ENCODE measurements around the gene SEC31A.
"Not testable (repeated sequence)": the region's sequence is repeated elsewhere in the genome, so short reads cannot be mapped to it uniquely, and the experiment has no call there.

The SEC31A gene

DNA sequence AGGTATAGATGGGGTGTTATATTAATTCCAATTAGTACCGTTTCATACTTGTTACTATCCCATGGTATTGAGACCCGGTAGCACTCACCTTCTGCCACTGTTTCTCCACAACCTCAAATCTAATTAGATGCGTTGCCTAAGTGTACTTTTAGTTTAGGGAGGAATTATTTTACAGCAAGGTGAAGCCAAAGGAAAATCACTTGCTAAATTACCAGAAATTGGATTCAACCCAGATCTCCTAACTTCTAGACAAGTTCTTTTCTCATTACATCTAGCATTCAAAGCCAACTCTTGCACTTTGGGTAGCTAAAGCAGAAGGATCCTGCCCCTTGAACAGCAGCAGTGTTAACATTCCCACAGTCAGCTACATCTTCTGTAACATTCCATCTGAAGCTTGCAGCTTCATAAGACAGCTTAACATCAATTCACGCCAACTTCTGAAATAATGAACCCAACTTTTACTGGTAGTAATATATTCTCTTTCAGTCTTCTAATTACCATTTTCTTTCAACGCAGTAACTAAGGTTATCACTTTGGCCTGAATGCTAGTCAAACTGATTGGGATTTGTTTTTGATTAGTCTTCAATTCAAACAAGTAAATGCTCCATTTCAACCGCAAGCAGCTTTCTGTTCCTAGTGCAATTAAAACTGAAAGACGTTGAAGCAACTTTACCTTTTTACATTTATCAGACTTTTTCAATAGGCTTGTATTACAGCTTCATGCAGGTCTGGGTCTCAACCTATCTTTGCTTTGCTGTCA is 934 bp upstream of the SEC31A start:
- no peak for DNase-seq

DNA sequence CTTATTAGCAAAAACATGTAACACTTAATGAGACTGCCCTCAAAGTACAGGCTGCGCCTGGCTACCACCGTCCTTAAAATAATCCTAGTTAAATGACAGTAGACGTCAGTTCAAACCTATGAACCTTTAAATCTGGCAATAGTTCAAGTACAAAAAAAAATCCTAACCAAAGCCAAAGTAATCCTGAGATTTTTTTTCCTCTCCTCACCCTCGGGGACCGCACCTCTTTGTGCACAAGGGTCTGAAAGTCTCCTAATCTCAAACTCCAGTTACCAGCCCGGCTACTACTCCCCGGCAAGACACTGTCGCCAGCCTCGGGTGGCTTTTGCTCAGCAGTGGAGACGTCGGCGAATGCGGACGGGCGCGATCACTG is 439 bp downstream of the SEC31A start:
- DNase-seq: no peak

DNA sequence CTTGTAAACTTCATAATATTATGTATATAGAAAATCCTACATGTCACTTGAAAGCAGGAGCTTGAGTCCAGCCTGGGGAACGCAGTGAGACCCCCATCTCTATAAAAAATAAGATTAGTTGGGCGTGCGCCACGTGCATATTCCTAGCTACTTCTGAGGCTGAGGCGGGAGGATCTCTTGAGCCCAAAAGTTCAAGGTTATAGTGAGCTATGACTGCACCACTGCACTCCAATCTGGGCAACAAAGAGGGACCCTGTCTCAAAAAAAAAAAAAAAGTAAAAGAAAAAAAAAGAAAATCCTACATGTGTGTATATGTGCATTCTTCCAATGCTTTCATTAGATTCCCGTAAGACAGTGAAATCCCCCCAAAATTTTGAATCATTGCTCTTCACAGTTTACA is 1.7 kb downstream of the SEC31A start:
- no peak for DNase-seq

DNA sequence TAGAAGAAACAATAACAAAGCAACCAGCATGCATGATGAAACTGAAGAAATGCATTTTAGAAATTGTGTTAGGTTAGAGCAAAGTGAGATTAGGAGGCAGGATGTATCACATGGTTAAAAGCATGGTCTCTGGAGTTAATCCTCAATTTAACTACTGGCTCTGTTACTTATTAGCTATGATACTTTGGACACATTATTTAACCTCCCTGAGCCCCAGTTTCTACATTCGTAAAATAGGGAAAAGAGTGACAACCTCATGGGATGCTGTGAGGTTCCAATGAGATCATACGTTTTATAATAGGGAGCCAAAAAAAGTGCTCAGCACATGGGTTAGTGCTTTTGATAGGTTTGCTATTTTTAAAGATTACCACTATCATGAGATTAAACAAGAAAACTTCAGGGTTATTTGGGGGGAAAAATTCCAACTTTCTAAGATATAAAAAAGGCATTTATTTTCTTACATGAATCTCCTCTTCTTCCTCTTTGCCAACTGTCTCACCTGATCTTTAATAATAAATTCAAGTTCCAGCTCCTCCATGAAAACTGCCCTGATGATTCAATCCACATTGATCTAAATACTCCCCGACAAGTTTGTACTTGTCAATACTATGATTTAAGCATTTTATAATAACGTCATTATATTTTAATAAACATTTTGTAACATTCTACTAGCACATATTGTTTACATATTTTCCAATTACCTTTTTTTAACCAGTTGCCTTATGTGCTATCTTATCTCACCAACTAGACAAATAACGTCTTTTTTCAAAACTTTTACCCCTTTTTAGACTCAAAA is 4.6 kb downstream of the SEC31A start:
- DNase-seq: no peak

DNA sequence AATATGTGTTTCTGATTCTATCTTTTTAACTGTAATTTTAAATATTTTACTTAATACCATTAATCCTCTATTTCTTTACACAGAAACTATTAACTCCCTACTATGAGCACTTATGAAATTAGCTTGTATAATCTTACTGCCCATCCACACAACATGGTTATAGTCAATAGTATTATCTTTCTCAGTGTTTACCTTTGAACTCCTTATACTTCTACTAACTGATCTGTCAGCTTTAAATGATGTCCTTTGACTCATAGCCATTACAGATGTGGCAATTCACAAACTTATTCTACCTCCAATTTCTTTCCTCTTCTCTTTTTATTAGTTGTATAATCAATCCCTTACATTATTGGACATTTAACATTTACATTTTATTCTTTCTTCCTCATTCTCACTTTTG is 5.5 kb downstream of the SEC31A start:
- no peak for DNase-seq

DNA sequence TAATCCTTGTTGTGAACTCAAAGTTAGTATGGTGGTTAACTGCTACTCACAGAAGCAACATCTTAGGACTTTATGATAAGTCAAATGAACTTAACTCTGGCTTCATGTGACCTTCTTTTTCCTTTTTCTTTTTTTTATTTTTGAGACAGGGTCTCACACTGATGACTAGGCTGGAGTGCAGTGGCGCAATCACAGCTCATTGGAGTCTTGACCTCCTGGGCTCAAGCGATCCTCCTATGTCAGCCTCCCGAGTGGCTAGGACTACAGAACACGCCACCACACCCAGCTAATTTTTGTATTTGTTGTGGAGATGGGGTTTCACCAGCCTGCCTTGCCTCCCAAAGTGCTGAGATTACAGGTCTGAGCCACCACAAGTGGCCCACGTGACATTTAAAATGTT is 22.4 kb downstream of the SEC31A start:
- DNase-seq: no peak

DNA sequence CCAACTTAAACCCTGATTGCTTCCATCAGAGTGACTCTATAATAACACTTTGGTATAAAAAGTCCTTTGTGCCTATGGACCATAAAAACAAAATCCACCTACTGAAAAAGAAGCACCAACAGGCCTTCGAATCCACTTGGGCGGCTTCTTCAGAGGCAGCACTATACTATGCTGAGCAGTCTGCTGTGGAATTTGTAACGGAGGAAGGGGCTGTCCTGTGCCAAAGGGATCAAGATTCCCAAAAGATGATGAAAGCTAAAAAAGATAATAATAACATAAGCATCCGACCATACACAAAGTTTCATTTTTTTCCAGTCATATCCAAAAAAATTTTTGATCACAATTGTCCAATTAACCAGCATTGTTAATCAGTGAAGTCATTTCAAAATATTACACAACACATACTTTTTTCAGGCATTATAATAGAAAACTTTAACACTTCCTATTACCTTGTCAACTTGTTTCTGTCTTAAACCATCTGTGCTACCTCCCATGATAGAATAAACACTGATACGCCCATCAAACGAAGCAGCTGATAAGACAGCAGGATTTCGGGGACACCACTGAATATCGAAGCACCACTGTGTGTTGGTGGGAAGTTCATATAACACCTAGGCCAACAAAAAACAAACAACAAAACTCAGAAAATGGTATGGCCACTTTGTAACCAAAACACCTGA is 24.1 kb downstream of the SEC31A start:
- no peak for DNase-seq

DNA sequence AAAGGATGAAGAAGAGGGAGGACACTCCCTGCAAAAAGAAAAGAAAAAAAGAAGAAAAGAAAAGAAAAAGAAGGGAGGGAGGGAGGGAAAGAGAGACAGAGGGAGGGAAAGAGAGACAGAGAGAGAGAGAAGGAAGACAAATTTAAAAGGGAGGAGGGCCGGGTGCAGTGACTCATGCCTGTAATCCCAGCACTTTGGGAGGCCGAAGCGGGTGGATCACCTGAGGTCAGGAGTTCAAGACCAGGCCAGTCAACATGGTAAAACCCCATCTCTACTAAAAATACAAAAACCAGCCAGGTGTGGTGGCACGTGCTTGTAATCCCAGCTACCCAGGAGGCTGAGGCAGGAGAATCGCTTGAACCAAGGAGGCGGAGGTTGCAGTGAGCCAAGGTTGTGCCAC is 24.9 kb downstream of the SEC31A start:
- DNase-seq: not testable (repeated sequence)

DNA sequence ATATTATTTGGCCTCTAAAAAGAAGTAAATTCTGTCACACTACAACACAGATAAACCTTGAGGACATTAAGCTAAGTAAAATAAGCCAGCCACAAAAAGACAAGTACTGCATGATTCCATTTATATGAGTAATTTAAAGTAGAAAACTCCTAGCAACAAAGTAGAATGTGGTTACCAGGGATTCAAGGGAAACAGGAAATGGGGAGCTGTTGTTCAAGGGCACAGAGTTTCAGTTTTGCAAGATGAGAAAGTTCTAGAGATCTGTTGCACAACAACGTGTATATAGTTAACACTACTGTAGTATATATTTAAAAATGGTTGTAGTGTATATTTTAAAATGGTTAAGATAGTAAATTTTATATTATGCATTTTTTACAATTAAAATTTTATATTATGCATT is 25.4 kb downstream of the SEC31A start:
- no peak for DNase-seq

DNA sequence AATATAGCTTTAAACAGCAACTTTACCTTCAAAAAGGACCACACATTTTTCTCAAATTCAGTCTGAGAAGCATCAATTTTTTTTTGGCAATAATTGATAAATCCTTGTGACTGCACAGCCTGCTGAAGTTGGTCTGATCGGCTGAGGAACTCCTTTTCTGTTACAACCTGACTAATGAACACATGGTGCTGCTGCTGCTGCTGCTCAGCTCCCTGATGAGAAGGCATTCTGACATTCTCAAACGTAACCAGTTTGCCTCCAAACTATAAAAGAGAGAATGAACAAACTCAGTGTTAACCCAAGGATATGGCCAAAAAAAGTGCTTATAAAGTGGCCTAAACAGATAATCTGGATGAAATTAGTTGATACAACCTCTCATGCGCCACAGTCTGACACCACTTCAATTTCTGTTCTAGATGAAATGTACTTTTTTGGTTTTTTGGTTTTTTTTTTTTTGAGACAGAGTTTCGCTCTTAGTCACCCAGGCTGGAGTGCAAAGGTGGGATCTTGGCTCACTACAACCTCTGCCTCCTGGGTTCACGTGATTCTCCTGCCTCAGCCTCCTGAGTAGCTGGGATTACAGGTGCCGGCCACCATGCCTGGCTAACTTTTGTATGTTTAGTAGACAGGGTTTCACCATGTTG is 26.5 kb downstream of the SEC31A start:
- no peak for DNase-seq

DNA sequence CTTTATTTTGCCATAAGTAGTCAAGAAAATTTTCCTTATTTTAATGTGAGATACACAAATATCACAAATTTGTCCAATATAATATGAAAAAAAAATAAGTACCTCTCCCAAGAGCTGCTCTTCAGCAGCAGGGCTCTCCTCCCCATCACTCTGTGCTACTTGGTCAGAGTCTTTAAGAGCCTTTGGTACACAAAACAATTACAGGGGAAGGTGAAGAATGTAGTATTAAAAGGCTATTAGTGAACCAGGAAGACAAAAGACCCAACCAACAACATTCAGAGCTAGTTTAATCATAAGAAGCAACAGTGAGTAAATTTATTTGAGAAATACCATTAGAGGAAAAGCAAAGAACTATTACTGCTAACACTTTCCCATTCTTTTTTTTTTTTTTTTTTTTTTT is 29.4 kb downstream of the SEC31A start:
- no peak for DNase-seq

DNA sequence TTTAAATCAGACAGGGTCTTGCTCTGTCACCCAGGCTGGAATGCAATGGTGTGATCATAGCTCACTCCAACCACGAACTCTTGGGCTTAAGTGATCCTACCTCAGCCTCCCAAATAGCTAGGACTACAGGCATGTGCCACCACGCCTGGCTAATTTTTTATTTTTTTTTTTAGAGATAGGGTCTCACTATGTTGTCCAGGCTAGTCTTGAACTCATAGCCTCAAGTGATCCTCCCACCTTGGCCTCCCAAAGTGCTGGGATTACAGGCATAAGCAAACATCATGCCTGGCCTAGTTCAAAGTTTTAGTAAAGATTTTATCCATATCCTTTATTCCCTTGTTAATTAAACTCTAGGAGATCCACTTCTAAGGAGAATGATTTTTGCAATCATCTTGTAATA is 30.5 kb downstream of the SEC31A start:
- DNase-seq: not testable (repeated sequence)

DNA sequence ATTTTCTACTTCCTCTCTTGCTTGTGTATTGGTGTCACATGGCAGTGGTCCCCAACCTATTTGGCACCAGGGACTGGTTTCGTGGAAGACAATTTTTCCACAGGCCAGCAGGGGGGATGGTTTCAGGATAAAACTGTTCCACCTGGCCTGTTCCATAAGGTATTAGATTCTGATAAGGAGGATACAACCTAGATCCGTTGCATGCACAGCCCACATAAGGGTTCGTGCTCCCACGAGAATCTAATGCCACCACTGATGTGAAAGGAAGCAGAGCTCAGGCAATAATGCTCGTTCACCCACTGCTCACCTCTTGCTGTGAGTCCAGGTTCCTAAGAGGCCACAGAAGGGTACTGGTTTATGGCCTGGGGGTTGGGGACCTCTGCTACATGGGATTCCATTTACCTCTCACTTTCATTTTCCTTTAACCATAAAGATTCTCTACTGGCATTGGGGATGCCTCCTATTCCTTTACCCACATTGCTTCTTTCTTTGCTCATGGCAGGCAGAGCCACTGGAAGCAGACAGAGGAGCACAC is 38.1 kb downstream of the SEC31A start:
- DNase-seq: no peak

DNA sequence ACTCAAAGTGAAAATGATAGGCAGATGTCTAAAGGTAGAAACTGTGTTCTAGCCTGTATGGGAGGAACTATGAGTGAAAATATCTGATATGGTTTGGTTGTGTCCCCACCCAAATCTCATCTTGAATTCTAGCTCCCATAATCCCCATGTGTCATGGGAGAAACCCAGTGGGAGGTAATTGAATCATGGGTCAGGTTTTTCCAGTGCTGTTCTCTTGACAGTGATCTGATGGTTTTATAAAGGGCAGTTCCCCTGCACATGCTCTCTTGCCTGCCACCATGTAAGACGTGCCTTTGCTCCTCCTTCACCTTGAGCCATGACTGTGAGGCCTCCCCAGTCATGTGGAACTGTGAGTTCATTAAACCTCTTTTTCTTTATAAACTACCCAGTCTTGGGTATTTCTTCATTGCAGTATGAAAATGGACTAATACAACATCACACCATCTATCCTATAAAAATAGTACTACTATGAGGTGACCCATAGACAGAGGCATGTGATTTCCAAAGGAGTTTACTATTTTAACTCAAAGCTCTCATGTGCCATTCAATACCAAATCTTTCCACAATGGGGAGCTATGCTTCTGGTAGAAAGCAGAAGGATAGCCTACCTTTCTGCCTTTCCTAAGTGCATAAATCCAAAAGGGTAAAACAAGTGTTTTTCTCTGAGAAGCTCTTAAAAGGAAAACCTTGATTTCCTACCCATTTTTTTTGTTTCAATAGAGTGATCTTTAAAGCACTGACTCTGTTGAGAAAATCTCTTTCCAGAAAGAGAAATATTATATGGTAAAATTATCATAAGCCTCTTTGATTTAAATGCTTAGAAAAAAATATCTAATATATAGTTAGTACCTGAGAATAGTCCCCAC is 38.8 kb downstream of the SEC31A start:
- DNase-seq: peak; percentile 1

DNA sequence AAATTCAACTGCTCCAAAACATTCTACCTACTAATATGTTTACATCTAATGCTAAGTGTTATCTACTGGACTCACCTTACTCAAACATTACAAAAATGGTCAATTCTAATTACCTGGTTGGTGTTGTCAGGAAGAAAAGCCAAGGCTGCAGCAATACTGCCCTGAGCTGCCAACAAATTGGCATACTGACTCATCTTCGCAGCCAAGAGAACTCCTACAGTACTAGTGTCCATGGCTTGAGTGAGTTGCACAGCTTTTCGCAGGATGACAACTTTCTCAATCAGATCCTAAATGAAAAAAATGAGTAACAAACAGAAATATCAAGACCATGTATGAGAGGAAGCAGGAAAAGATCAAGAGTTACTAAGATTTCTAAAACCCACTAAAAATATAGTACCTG is 39.6 kb downstream of the SEC31A start:
- no peak for DNase-seq

DNA sequence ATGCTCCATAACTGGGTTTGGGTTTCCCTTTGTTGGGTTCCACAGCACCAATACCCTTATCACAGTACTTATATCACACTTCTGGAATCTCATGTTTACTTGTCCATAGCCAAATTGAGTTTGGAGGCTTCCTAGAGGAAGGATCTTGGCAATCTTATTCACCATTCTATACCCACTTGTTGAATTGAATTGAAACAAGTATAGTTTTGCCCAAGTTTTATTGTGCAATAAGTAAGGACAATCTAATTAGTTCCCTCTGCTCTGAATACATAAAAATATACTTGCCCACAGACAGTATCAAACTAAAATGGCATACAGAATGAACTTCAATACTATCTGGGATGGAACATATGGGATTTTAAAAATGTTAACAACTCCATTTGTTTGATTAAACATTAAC is 40.3 kb downstream of the SEC31A start:
- no peak for DNase-seq

DNA sequence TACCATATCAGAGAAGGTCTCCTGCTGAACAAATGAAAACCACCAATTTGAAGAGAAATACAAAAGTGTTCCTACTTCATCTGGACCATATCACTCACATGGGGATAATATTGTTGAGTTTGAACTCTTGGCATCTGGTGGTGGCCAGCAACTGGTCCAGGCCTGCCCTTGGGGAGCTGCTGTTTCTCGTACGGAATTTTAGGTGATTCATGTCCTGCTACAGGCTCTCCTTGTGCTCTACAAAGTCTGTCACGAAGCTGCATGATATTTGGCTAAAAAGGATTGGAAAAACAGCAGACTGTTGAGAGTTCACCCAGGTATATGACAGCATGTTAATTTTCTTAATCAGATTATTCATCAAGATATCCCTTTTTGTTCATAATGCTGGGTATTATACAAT is 42.2 kb downstream of the SEC31A start:
- DNase-seq: no peak

DNA sequence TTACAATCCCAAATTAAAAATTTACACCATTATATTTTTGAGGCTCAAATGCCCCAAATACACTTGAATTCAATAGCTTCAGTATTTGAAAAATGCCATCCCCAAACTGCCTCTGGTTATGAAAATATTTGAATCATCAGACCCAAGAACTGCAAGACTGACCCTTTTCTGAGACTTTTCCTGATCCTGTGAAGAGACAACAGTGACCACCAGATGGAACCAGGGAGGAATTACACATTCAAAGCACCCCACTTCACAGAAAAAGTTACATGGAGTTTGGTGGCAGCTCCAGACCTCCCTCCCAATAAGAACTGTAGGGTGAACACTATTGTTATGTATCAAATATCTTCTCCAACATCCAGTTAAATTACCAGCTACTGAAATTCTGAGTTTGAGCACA is 48.4 kb downstream of the SEC31A start:
- DNase-seq: no peak

DNA sequence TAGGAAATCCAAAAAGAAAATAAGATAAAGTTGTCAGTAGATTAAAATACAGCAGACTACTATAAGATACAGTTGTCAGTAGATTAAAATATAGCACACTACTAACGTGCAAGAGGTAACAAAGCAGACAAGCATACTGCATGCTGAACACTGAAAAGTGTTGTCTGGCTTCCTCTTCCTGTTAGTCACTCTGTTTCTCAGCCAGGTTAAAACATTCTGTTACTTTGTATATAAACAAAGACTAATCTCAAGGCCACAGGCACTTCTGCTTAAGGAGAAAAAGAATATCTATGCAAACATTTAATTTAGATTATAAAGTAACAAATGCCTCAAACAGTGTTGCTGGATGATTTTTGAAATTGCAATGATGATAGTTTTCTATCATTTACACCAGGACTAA is 51.3 kb downstream of the SEC31A start:
- no peak for DNase-seq

DNA sequence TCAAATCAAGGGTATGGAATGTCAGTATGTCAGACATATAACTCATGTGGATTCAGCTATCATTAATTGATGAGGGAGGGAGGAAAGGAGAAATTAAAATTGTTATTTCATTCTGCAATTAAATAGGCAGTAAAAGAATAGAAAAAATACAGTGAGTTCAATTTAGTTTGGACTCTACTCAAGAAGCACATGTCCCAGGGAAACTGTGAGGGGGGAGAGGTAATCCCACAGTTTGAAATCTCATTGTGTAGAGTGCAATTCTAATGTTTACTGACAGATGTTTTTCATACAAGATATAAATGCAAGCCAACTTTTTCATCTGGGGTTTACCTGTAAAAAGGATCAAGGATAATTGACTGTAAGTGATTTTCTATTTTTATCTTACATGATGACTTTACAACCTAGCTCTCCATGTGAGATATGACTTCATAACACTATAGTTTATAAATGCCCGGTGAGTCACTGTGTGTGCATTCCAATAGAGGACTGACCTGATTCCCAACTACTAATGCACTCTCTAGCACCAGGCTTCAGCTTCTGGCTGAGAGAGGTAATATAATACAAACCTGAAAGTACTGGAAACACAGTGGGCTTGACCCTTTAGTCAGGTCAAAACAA is 57.1 kb downstream of the SEC31A start:
- DNase-seq: no peak

DNA sequence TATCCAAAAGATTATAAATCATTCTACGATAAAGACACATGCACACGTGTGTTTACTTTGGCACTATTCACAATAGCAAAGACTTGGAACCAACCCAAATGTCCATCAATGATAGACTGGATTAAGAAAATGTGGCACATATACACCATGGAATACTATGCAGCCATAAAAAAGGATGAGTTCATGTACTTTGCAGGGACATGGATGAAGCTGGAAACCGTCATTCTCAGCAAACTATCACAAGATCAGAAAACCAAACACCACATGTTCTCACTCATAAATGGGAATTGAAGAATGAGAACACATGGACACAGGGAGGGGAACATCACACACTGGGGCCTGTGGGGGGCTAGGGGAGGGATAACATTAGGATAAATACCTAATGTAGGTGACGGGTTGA is 57.9 kb downstream of the SEC31A start:
- not testable (repeated sequence) for DNase-seq

DNA sequence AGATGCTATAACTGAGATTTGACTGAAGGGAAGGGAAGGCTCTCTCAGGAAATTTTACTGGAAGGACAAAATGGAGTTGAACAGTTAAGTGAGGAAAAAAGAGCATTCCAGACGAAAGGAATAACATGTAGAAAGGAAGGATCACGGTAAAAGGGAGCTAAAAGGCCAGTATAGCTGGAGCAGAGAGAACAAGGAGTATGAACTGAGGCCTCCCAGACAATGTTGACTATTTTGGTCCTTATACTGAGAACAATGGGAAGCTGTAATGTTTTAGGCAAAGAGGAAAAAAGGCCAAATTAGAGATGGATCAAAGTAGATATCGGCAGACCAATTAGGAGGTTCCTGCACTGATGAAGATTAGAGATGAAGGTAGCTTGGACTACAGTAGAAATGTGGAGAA is 65.5 kb downstream of the SEC31A start:
- no peak for DNase-seq
